Measurements from ENCODE around the gene SPRYD3.

Gene SPRYD3

DNA sequence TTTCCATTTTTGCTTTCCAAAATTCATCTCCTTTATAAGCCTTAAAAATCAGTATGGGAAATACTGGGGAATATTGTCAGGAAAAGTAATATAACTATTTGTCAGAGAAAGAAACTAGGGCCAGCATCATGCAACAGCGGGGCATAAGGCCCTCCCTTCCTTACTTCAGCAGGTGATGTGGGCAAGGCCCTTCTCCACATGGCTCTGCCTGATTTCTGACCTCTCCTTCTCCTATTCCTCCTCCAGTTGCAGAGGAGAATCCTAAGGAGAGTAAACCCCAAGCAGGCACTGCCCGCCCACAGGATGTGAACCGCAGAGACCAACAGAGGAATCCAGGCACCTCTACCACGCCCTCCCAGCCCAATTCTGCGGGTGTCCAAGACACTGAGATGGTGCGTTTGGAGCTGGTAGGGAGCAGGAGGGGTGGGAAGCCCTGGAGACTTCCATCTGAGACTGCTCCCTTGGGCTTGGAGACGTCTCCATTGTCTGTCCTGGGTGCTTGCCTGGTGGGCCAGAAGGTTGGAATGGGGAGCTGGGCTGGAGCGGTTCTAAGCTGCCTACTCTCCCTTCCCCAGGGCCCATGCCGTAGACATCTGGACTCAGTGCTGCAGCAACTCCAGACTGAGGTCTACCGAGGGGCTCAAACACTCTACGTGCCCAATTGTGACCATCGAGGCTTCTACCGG is 21.4 kb upstream of the SPRYD3 start:
- Histone ChIP-seq H3K79me2 (ENCODE audit: insufficient read depth, low read length) (no peaks in the 10 kb centered on the region), H3K4me2 (ENCODE audit: low read depth, low read length, poor library complexity, severe bottlenecking) (no peak overlapping the region), H3K36me3 (ENCODE audit: low read length) (no peaks in the 10 kb centered on the region), H3K9ac (ENCODE audit: low read length) (no peak overlapping the region), H3K9me3 (ENCODE audit: insufficient read depth, low read length) (no peaks in the 10 kb centered on the region), H4K20me1 (ENCODE audit: low read depth, low read length) (no peaks in the 10 kb centered on the region), H3K4me3 (ENCODE audit: insufficient read depth, low read length, poor library complexity, severe bottlenecking) (no peak overlapping the region), H3F3A (ENCODE audit: insufficient read depth) (peaks cover 22% of the 10 kb centered on the region), H3K27ac (ENCODE audit: low read depth, low read length) (no peak overlapping the region), H2AFZ (ENCODE audit: low read depth, low read length, severe bottlenecking) (no peak overlapping the region), H3K27me3 (ENCODE audit: low read length) (no peaks in the 10 kb centered on the region), H3K9me2 (replicated peaks; ENCODE audit: insufficient read depth, low read length) (no peaks in the 10 kb centered on the region)
- TF ChIP-seq, protein P1, sequence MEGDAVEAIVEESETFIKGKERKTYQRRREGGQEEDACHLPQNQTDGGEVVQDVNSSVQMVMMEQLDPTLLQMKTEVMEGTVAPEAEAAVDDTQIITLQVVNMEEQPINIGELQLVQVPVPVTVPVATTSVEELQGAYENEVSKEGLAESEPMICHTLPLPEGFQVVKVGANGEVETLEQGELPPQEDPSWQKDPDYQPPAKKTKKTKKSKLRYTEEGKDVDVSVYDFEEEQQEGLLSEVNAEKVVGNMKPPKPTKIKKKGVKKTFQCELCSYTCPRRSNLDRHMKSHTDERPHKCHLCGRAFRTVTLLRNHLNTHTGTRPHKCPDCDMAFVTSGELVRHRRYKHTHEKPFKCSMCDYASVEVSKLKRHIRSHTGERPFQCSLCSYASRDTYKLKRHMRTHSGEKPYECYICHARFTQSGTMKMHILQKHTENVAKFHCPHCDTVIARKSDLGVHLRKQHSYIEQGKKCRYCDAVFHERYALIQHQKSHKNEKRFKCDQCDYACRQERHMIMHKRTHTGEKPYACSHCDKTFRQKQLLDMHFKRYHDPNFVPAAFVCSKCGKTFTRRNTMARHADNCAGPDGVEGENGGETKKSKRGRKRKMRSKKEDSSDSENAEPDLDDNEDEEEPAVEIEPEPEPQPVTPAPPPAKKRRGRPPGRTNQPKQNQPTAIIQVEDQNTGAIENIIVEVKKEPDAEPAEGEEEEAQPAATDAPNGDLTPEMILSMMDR (IDR thresholded peaks at IDR 0.05; ENCODE audit: insufficient read depth, low read length, poor library complexity, severe bottlenecking): no peak
- TF ChIP-seq EZH2phosphoT487 (conservative IDR thresholded peaks at IDR 0.05; ENCODE audit: low read length): no peak

DNA sequence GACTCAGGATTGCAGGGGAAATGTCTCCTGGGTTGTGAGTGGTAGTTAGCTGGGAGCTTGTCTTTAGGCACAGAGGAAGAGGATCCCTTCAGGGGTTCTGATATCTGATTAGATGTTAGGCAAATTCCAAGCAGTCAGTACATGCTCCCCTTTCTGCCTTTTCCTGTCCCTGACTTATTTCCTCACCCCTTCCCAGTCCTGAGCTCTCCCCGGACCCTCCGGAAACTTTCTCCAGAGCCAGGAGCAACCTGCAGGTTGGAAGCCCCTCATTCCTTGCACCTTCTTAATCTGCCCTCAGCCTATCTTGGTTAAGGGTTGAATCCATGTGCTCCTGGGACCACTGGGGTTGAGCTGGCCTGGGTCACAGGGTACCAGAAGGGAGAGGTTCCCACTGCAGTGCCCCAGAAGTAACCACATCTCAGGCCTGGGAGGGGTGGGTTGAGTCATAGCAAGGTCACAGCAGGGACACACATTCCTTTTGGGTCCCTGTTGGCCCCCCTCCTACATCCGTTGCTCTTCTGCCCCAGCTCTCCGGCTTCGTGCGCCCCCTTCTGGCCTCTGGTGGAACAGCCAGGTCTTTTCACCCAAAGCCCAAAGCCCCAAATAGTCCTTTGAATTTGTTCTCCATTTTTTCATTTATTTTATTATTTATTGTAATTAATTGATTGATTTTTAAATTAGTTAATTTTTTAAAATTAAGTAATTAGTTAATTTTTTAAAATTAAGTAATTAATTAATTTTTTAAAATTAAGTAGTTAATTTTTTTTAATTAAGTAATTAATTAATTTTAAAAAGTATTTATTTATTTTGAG is 20.1 kb upstream of the SPRYD3 start:
- peak overlapping the region; percentile 61 for H3K27ac ChIP-seq (ENCODE audit: low read depth, low read length)
- H3K4me2 ChIP-seq (ENCODE audit: low read depth, low read length, poor library complexity, severe bottlenecking): peak overlapping the region; percentile 69

DNA sequence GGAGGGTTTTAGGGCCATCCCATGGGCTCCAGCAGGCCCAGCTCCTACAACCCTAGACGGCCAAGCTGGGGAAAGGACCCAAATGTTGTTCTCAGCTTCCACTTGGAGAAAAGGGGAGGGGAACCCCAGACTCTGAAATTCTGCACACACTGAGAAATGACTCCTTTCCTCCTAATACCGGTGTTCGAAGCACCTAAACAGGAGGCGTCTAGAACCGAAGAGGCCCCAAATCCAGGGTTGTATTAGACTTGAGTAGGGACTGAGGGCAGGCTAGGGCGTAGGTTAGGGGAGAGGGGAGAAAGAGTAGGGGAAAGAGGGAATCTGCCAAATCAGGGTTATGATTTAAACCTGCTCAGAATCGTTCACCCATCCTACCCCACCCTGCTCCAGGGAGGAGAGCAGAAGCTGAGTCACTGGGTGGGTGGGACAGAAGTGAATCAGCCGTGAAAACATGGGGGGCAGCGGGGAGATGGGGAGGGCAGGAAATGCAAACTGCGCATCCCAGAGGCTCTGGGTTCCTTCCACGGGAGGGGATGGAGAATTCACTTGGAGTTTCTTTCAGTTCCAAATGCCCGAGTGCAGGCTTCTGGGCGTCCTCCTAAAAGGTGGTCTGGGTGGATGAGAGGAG is 19.3 kb upstream of the SPRYD3 start:
- H3K4me3 ChIP-seq (ENCODE audit: insufficient read depth, low read length, poor library complexity, severe bottlenecking): peak overlapping the region; percentile 45
- H2AFZ ChIP-seq (ENCODE audit: low read depth, low read length, severe bottlenecking): peak overlapping the region; percentile 84
- peaks cover 16% of the 10 kb centered on the region for H3F3A ChIP-seq (ENCODE audit: insufficient read depth)
- H4K20me1 ChIP-seq (ENCODE audit: low read depth, low read length): no peaks in the 10 kb centered on the region
- H3K27me3 ChIP-seq (ENCODE audit: low read length): no peaks in the 10 kb centered on the region
- H3K36me3 ChIP-seq (ENCODE audit: low read length): no peaks in the 10 kb centered on the region
- H3K4me2 ChIP-seq (ENCODE audit: low read depth, low read length, poor library complexity, severe bottlenecking): peak overlapping the region; percentile 69
- TF ChIP-seq, protein P1 (IDR thresholded peaks at IDR 0.05; ENCODE audit: insufficient read depth, low read length, poor library complexity, severe bottlenecking): no peak
- TF ChIP-seq EZH2phosphoT487 (conservative IDR thresholded peaks at IDR 0.05; ENCODE audit: low read length): no peak
- H3K79me2 ChIP-seq (ENCODE audit: insufficient read depth, low read length): no peaks in the 10 kb centered on the region
- peak overlapping the region; percentile 61 for H3K27ac ChIP-seq (ENCODE audit: low read depth, low read length)
- no peaks in the 10 kb centered on the region for H3K9me3 ChIP-seq (ENCODE audit: insufficient read depth, low read length)
- H3K9me2 ChIP-seq (replicated peaks; ENCODE audit: insufficient read depth, low read length): no peaks in the 10 kb centered on the region
- H3K9ac ChIP-seq (ENCODE audit: low read length): peak overlapping the region; percentile 58

More for the DNA sequence above, 20.1 kb upstream of the SPRYD3 start:
- Histone ChIP-seq H3K27me3 (ENCODE audit: low read length) (no peaks in the 10 kb centered on the region), H4K20me1 (ENCODE audit: low read depth, low read length) (no peaks in the 10 kb centered on the region), H3K9ac (ENCODE audit: low read length) (peak overlapping the region; percentile 58), H3K79me2 (ENCODE audit: insufficient read depth, low read length) (no peaks in the 10 kb centered on the region), H2AFZ (ENCODE audit: low read depth, low read length, severe bottlenecking) (no peak overlapping the region), H3F3A (ENCODE audit: insufficient read depth) (peaks cover 22% of the 10 kb centered on the region), H3K9me2 (replicated peaks; ENCODE audit: insufficient read depth, low read length) (no peaks in the 10 kb centered on the region), H3K9me3 (ENCODE audit: insufficient read depth, low read length) (no peaks in the 10 kb centered on the region), H3K4me3 (ENCODE audit: insufficient read depth, low read length, poor library complexity, severe bottlenecking) (no peak overlapping the region), H3K36me3 (ENCODE audit: low read length) (no peaks in the 10 kb centered on the region)
- TF ChIP-seq, protein P1 (IDR thresholded peaks at IDR 0.05; ENCODE audit: insufficient read depth, low read length, poor library complexity, severe bottlenecking): peak; percentile 96
- TF ChIP-seq EZH2phosphoT487 (conservative IDR thresholded peaks at IDR 0.05; ENCODE audit: low read length): no peak
